GM13976 (cell line): ENCODE data around the gene LYPD1.

Experiments used
- DNase-seq: peaks from one replicate; pipeline ENCODE4 v3.0.0; 2012; ENCODE audit warnings: low spot score
- in situ Hi-C: fragments of 300-500 bp; cut with MboI; formaldehyde crosslinking; loops from one replicate; pipeline ENCODE4 v1.12.0; 2022; ENCODE audit warnings: low sequenced_read_pairs, mixed read lengths, inconsistent platforms; ENCODE audit not compliant: unreplicated experiment
- TF ChIP-seq, protein P1 (sequence below): IDR thresholded peaks from 2 replicates; pipeline ENCODE4 v1.5.1; 2012; ENCODE audit warnings: borderline replicate concordance, mild to moderate bottlenecking; ENCODE audit not compliant: insufficient read depth; ENCODE audit errors: extremely low read depth, missing control alignments, control extremely low read depth

LYPD1 gene

DNA sequence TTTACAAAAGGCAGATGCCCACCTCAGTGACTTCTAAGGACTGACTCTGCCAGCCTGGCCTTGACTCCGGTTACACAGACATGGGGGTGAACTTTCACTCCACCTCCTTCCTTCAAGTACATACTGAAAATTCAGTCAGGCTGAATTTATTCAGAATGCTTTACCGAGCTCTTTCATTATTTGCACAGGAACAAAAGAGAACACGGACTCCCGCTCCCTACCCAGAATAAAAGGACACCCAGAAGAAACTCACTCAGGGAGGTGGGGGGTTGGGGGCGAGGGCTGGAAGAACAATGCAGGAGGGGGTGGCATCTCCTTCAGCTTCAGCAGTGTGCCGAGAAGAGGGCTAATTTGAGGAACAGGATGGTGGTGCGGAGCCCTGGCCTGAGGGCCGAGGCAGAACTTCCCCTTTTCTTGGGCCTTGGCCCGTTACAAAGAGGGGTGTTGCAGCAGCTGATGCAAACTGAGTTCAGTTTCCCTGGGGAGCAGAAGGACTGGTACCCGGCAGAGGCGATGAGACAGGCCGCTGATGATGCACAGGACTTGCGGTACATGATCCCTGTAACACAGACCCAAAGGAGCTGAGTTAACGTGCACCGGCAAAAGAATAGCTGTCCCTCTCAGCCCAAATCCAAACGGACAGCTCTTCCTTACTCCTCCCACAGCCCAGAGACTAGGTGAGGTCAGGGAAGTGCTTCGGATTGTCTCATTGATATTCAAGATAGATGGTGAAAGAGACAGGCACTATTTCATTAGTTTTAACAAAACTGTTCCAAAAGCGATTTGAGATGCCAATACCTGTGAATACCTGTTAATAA, 24.1 kb downstream of the LYPD1 start:
- TF ChIP-seq, protein P1, sequence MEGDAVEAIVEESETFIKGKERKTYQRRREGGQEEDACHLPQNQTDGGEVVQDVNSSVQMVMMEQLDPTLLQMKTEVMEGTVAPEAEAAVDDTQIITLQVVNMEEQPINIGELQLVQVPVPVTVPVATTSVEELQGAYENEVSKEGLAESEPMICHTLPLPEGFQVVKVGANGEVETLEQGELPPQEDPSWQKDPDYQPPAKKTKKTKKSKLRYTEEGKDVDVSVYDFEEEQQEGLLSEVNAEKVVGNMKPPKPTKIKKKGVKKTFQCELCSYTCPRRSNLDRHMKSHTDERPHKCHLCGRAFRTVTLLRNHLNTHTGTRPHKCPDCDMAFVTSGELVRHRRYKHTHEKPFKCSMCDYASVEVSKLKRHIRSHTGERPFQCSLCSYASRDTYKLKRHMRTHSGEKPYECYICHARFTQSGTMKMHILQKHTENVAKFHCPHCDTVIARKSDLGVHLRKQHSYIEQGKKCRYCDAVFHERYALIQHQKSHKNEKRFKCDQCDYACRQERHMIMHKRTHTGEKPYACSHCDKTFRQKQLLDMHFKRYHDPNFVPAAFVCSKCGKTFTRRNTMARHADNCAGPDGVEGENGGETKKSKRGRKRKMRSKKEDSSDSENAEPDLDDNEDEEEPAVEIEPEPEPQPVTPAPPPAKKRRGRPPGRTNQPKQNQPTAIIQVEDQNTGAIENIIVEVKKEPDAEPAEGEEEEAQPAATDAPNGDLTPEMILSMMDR = no peak
- in situ Hi-C loops = no loop called here
- no peak for DNase-seq

DNA sequence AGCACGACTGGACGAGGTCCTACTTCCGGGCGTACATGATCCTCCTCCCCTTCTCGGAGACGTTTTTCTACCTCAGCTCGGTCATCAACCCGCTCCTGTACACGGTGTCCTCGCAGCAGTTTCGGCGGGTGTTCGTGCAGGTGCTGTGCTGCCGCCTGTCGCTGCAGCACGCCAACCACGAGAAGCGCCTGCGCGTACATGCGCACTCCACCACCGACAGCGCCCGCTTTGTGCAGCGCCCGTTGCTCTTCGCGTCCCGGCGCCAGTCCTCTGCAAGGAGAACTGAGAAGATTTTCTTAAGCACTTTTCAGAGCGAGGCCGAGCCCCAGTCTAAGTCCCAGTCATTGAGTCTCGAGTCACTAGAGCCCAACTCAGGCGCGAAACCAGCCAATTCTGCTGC, 24.8 kb downstream of the LYPD1 start:
- in situ Hi-C loops = no loop called here
- TF ChIP-seq, protein P1 = no peak
- DNase-seq = no peak

DNA sequence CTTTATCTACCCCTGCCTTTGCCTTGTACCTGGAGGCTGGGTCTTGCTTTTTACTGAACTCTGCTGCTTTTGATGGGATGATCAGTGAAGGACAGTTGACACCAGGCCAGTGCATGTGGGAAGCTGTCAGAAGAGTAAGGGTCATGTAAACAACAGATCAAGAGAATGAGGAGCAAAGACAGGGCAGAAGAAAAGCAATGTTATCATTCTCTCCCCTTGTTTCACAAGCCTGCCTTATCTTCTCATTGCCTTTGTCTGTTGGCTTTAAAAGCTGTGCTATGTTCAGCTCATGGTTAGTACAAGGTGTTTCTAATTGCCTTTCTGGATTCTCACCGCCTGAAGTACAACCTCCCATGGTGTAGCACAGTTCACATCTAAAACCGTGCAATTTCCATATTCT, 27.6 kb downstream of the LYPD1 start:
- in situ Hi-C loops = no loop called here
- no peak for DNase-seq
- TF ChIP-seq, protein P1 = no peak

DNA sequence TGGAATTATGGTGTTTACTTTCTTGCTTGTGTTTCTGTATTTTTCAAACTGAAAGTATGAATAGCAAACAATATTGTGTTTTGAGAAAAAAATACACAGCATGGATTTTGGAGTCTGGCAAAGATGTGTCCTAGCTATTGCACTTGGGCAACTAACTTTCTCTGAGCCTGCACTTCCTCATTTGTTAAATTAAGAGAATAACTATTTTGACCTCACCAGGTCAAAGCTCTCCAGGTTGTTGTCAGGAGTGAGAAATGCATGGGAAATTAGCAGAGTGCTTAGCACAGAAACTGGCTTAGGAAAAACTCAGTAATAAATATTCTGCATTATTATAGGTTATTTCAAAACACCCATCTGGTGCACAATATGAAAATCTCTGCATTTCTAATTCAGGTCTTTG, 28.2 kb downstream of the LYPD1 start:
- no peak for DNase-seq
- in situ Hi-C loops = no loop called here
- TF ChIP-seq, protein P1 = no peak

DNA sequence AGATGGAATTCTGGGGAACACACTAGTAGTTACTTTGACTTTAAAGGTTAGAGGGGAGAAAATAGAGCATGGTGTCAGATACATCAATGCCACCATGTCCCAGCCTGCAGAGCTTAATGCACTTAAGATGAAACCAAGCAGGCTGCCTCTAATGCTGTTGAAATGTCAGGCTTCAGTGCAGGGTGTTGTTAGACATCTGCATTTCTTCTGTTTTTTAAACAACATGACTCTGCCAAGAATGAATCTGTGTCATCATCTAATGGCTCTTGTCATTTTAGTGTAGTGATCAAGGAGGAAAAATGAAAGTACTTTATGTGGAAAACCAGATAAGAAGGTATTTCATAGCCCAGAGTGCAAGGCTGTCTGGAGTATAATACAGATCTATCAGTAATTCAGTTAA, 29.9 kb downstream of the LYPD1 start:
- TF ChIP-seq, protein P1 = no peak
- DNase-seq = no peak
- in situ Hi-C loops = no loop called here

DNA sequence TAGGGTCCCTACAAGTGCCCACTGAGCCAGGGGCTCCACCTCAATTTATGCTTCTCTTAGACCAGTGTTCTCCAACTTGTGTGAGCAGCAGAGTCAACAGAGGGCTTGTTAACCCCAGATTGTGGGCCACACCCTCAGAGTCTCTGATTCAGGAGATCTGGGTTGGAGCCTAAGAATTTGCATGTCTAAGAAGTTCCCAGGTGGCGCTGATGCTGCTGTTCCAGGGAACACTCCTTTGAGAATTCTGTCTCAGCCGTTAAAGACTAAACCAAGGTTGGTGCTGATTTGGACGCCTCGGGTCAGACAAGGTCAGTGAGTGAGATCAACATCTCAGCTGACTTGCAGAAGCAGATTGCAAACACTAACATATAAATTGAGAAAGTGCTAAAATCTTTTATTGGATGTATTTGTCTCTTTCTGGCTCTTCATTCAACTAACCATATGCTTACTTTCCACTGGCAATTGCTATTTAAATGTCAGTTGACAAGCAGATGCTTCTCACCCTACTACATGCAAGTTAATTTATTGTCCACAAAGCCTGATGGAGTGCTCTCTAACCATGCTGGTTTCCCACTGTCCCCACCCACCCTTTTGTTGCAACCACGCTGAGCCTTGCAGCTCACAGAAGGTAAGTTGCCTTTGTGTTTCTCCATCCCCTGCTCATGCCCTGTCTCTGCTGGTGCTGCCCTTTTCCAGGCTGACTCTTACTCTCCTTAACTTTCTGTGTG, 31.5 kb downstream of the LYPD1 start:
- no peak for DNase-seq
- TF ChIP-seq, protein P1 = no peak
- in situ Hi-C loops = no loop called here
